Sigmoid colon (tissue), 7 donors: Measurements from ENCODE around the gene UBE2D3. TPM values are rescaled to one million over a fixed set of nuclear protein-coding genes. Genes with fewer than 3 reads are reported as not detected.

Source experiments
- DNase-seq: peaks from one replicate; pipeline ENCODE4 v3.0.0-alpha.2; 2019
- H3K27ac ChIP-seq, 4 donors: fragments of 200-600 bp; sonication (generic); one replicate each; pipeline ENCODE4 v1.5.1; 2016 to 2019; ENCODE audit warnings: mild to moderate bottlenecking in 1 of 4
- H3K27me3 ChIP-seq, 3 donors: fragments of 200-600 bp; sonication (generic); one replicate each; pipeline ENCODE4 v1.5.1; 2019; ENCODE audit warnings: mild to moderate bottlenecking in 1 of 3
- H3K36me3 ChIP-seq, 4 donors: fragments of 200-600 bp; sonication (generic); one replicate each; pipeline ENCODE4 v1.5.1; 2016 to 2019
- H3K4me1 ChIP-seq, 4 donors: fragments of 200-600 bp; sonication (generic); one replicate each; pipeline ENCODE4 v1.5.1; 2017 to 2019
- H3K4me3 ChIP-seq, 4 donors: fragments of 200-600 bp; sonication (generic); one replicate each; pipeline ENCODE4 v1.5.1; 2017 to 2019; ENCODE audit warnings: mild to moderate bottlenecking in 2 of 4, moderate library complexity in 1 of 4
- H3K9me3 ChIP-seq, 4 donors: fragments of 200-600 bp in 3 of 4; sonication (generic) in 3 of 4; one replicate each; pipeline versions ENCODE4 v1.5.1 to v1.6.1; 2013 to 2019
- CTCF ChIP-seq, 4 experiments: fragments of 450-650 bp in 3 of 4; fragments of 200-600 bp in 1 of 4; IDR thresholded peaks; one replicate each; pipeline ENCODE4 v1.5.1; 2016 to 2019; ENCODE audit warnings: antibody characterized with exemption in 4 of 4, mild to moderate bottlenecking in 3 of 4, moderate library complexity in 2 of 4
- EP300 ChIP-seq, 4 donors: sonication (generic); formaldehyde crosslinking; IDR thresholded peaks; one replicate each; pipeline ENCODE4 v1.6.1; 2017; ENCODE audit warnings: antibody characterized with exemption in 4 of 4
- POLR2A ChIP-seq, 2 donors: fragments of 450-650 bp; IDR thresholded peaks; one replicate each; pipeline ENCODE4 v1.6.1; 2016; ENCODE audit warnings: antibody characterized with exemption in 2 of 2, mild to moderate bottlenecking in 2 of 2, moderate library complexity in 2 of 2
- POLR2AphosphoS5 ChIP-seq, 4 donors: sonication (generic); formaldehyde crosslinking; IDR thresholded peaks; one replicate each; pipeline ENCODE4 v1.6.1; 2017; ENCODE audit warnings: antibody characterized with exemption in 4 of 4
- WGBS, 2 donors: extraction: QIAGEN DNeasy Blood & Tissue Kit; methylation state at CpG; one replicate each; pipeline ENCODE4 v1.1.7; 2013; 5-methylcytosine and 5-hydroxymethylcytosine counted together
- intact Hi-C: fragments of 100-400 bp; cut with DNase I; formaldehyde crosslinking; loops from one replicate; pipeline ENCODE4 v1.15.1; 2023
- polyA plus RNA-seq, 3 donors: library from polyadenylated mRNA; stranded (reverse); fragments of 200-250 nt; gene quantifications; one replicate each; pipeline ENCODE4 v1.2.3, GENCODE V29; 2013
- total RNA-seq, 4 donors: library from RNA; depleted of rRNA; stranded (reverse); fragments of >200 nt; gene quantifications; one replicate each; pipeline ENCODE4 v1.1.0, GENCODE V29; 2016
- donor health status: healthy with polysubstance abuse.
- donor health status: Bipolar disorder and iron deficiency.
- donor health status: healthy.

UBE2D3 gene
- total and polyA plus RNA-seq, 7 donors = 206 to 404 (median 313) TPM

GRCh38 chr4:102761906-102762305 is 65.4 kb downstream of the UBE2D3 start:
- Histone ChIP-seq H3K36me3 (no peaks in the 10 kb centered on the region), H3K27ac (peak overlapping the region in 1 of 4 donors; percentile 93), H3K9me3 (no peaks in the 10 kb centered on the region), H3K4me1 (peaks cover 0 to 17% (median 10%) of the 10 kb centered on the region in 4 donors), H3K4me3 (peak overlapping the region in 2 of 4 donors; percentile 85 to 99), H3K27me3 (no peaks in the 10 kb centered on the region)
- intact Hi-C loops = loop anchor here (2.0 to 10.0 kb wide), 4 partner anchors 63 to 333 kb away; partner anchors contain the start of genes BDH2, CISD2 and NFKB1
- WGBS, 2 donors = 76 to 79% methylated on average over 14 of the region's 14 CpGs
- TF ChIP-seq CTCF (IDR thresholded peaks at IDR 0.05) = no peak
- TF ChIP-seq POLR2AphosphoS5 (IDR thresholded peaks at IDR 0.05) = no peak
- TF ChIP-seq POLR2A (IDR thresholded peaks at IDR 0.05) = no peak
- TF ChIP-seq EP300 (IDR thresholded peaks at IDR 0.05) = no peak
- no peak for DNase-seq

GRCh38 chr4:102761296-102761701 is 66.1 kb downstream of the UBE2D3 start:
- intact Hi-C loops = loop anchor here (2.0 to 10.0 kb wide), 4 partner anchors 64 to 334 kb away; partner anchors contain the start of genes BDH2, CISD2 and NFKB1
- no peak for DNase-seq
- peak overlapping the region; percentile 52 to 99 (median 84) for H3K4me3 ChIP-seq
- H3K4me1 ChIP-seq = peaks cover 0 to 17% (median 10%) of the 10 kb centered on the region in 4 donors
- H3K9me3 ChIP-seq = no peaks in the 10 kb centered on the region
- H3K36me3 ChIP-seq = no peaks in the 10 kb centered on the region
- H3K27me3 ChIP-seq = no peaks in the 10 kb centered on the region
- WGBS, 2 donors = 2 to 5% methylated on average over 15 of the region's 15 CpGs
- peak overlapping the region; percentile 78 to 93 (median 82) for H3K27ac ChIP-seq
- TF ChIP-seq POLR2AphosphoS5 (IDR thresholded peaks at IDR 0.05) (no peak), POLR2A (IDR thresholded peaks at IDR 0.05) (no peak), CTCF (IDR thresholded peaks at IDR 0.05) (no peak), EP300 (IDR thresholded peaks at IDR 0.05) (no peak)

GRCh38 chr4:102760645-102761295 is 66.6 kb downstream of the UBE2D3 start, which contains the start of gene MANBA:
Gene MANBA (minus strand): TSS chr4:102760968. CDS start chr4:102760894, 74 bp downstream.
- intact Hi-C loops = loop anchor here (2.0 to 10.0 kb wide), 4 partner anchors 64 to 334 kb away; partner anchors contain the start of genes BDH2, CISD2 and NFKB1
- Histone ChIP-seq H3K4me3 (peak within 1 kb of the TSS; percentile 52 to 99 (median 84)), H3K9me3 (no peaks in the 10 kb centered on the region), H3K4me1 (peaks cover 0 to 17% (median 10%) of the 10 kb centered on the region in 4 donors), H3K36me3 (no peaks in the 10 kb centered on the region), H3K27me3 (no peaks in the 10 kb centered on the region), H3K27ac (peak within 1 kb of the TSS; percentile 78 to 93 (median 82))
- DNase-seq = peak; percentile 90
- 0% methylated on average over 60 of the region's 60 CpGs for WGBS, 2 donors
- no peak for TF ChIP-seq CTCF (IDR thresholded peaks at IDR 0.05)
- TF ChIP-seq POLR2AphosphoS5 (IDR thresholded peaks at IDR 0.05) = peak; percentile 78 to 92 (median 82)
- TF ChIP-seq POLR2A (IDR thresholded peaks at IDR 0.05) = peak in 1 of 2 donors; percentile 32
- no peak for TF ChIP-seq EP300 (IDR thresholded peaks at IDR 0.05)

GRCh38 chr4:102759831-102760644 is 67.3 kb downstream of the UBE2D3 start:
- Histone ChIP-seq H3K4me3 (peak overlapping the region; percentile 52 to 99 (median 84)), H3K4me1 (peaks cover 0 to 17% (median 10%) of the 10 kb centered on the region in 4 donors), H3K36me3 (no peaks in the 10 kb centered on the region), H3K9me3 (no peaks in the 10 kb centered on the region), H3K27ac (peak overlapping the region; percentile 78 to 93 (median 82)), H3K27me3 (no peaks in the 10 kb centered on the region)
- 2 to 3% methylated on average over 25 of the region's 25 CpGs for WGBS, 2 donors
- peak; percentile 81 for DNase-seq
- intact Hi-C loops = loop anchor here (2.0 to 10.0 kb wide), 4 partner anchors 65 to 335 kb away; partner anchors contain the start of genes BDH2, CISD2 and NFKB1
- TF ChIP-seq POLR2AphosphoS5 (IDR thresholded peaks at IDR 0.05) = peak in 1 of 4 donors; percentile 19
- no peak for TF ChIP-seq EP300 (IDR thresholded peaks at IDR 0.05)
